Fibroblast of the aortic adventitia (primary cell): ENCODE data around the gene MYB. TPM values are rescaled to one million over a fixed set of nuclear protein-coding genes. Genes with fewer than 3 reads are reported as not detected.
"Not testable (repeated sequence)": the region's sequence is repeated elsewhere in the genome, so short reads cannot be mapped to it uniquely, and the experiment has no call there.

Experiments used
- DNase-seq: peaks from one replicate; pipeline ENCODE4 v3.0.0-alpha.2; 2010; ENCODE audit warnings: low read depth
- H3K4me3 ChIP-seq: 2 replicates; pipeline ENCODE4 v1.5.1; 2011; ENCODE audit warnings: low read depth, mild to moderate bottlenecking, control low read depth, low read length, moderate library complexity
- CTCF ChIP-seq: IDR thresholded peaks from 2 replicates; pipeline ENCODE4 v1.5.1; 2011; ENCODE audit warnings: mild to moderate bottlenecking, low read length, control low read depth, inconsistent platforms; ENCODE audit not compliant: insufficient read depth
- total RNA-seq: library from RNA; depleted of rRNA; stranded (reverse); fragments of >200 nt; gene quantifications from 2 replicates; pipeline ENCODE4 v1.2.3, GENCODE V29; 2012; ENCODE audit warnings: low replicate concordance

The MYB gene
- total RNA-seq, 1 donor: 0.54 TPM

- DNase-seq: no peak
- H3K4me3 ChIP-seq: no peak overlapping the region
- no peak for TF ChIP-seq CTCF
These were observed 53.3 kb downstream of the MYB start for GRCh38 chr6:135234492-135234780.

- no peak for DNase-seq
- no peak overlapping the region for H3K4me3 ChIP-seq
- TF ChIP-seq CTCF: no peak
These were observed 54.6 kb downstream of the MYB start for GRCh38 chr6:135235716-135236115.

GRCh38 chr6:135236319-135236718 is 55.2 kb downstream of the MYB start:
- H3K4me3 ChIP-seq: no peak overlapping the region
- no peak for DNase-seq
- TF ChIP-seq CTCF: no peak

GRCh38 chr6:135236732-135237131 is 55.6 kb downstream of the MYB start:
- no peak overlapping the region for H3K4me3 ChIP-seq
- DNase-seq: no peak
- TF ChIP-seq CTCF: no peak

GRCh38 chr6:135240711-135241110 is 59.6 kb downstream of the MYB start:
- no peak overlapping the region for H3K4me3 ChIP-seq
- TF ChIP-seq CTCF: no peak
- no peak for DNase-seq

- TF ChIP-seq CTCF: no peak
- peak; percentile 17 for DNase-seq
- H3K4me3 ChIP-seq: no peak overlapping the region
These were observed 63.0 kb downstream of the MYB start for GRCh38 chr6:135243871-135244796.

GRCh38 chr6:135244805-135245204 is 63.7 kb downstream of the MYB start:
- no peak for DNase-seq
- no peak overlapping the region for H3K4me3 ChIP-seq
- TF ChIP-seq CTCF: no peak

- H3K4me3 ChIP-seq, DNase-seq: not testable (repeated sequence)
These were observed 65.4 kb downstream of the MYB start for GRCh38 chr6:135246412-135247012.
